ENCODE results near the gene SLC48A1. TPM values are rescaled to one million over a fixed set of nuclear protein-coding genes. Genes with fewer than 3 reads are reported as not detected.

The SLC48A1 gene
- total RNA-seq, 1 donor from 2014 or later: 5.8 TPM

- intact Hi-C loops (cut with micrococcal nuclease): no loop called here
These were observed 16.9 kb downstream of the SLC48A1 start for GRCh38 chr12:47789712-47790489.

GRCh38 chr12:47790676-47791350 is 17.8 kb downstream of the SLC48A1 start:
- intact Hi-C loops (cut with micrococcal nuclease): no loop called here

DNA sequence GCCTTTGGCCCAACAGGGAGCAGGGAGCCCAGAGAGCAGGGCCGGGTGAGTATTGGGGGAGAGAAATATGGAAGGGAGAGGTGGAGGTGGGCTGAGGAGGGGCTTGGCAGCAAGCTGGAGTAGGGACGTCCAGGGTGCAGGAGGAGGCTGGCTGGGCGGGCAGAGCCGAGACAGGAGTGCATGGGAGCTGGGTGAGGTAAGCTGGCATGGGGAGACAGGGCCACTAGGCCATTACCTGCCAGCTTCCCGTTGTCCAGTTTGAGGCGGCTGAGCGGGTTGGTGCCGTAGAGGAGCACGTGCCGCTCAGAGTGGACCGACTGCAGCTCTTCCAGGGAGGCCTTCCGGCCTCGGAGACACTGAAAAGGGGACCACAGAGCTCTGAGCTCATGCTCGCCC is 18.3 kb downstream of the SLC48A1 start:
- intact Hi-C loops (cut with micrococcal nuclease): no loop called here

- intact Hi-C loops (cut with micrococcal nuclease): no loop called here
These were observed 18.8 kb downstream of the SLC48A1 start for GRCh38 chr12:47791874-47792273.

GRCh38 chr12:47793015-47793681 is 20.1 kb downstream of the SLC48A1 start:
- intact Hi-C loops (cut with micrococcal nuclease): no loop called here

DNA sequence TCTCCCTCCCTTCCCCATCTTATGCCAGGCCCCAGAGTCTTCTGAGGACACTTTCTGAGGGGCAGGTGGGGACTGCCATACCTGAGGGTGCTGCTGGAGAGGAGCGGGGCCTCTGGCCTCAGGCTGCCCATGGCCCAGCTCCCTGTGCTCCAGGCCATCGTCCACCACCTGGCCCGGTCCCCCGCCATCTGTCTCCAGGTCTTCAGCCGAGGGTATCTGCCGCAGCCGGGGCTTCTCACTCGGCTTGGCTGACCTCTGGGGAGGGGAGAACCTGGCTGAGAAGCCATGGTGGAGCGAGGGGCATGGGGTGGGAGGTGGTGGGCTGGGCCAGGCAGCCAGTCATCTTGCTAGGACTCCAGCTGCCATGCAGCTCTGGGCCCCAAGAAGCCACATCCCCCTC is 21.6 kb downstream of the SLC48A1 start:
- intact Hi-C loops (cut with micrococcal nuclease): no loop called here

GRCh38 chr12:47795121-47795813 is 22.2 kb downstream of the SLC48A1 start:
- intact Hi-C loops (cut with micrococcal nuclease): no loop called here

- intact Hi-C loops (cut with micrococcal nuclease): no loop called here
These were observed 22.9 kb downstream of the SLC48A1 start for GRCh38 chr12:47795814-47796411.

- intact Hi-C loops (cut with micrococcal nuclease): loop anchor here (1.0 kb wide), 1 partner anchor 40 kb away; no protein-coding TSS in a partner anchor
These were observed 24.4 kb downstream of the SLC48A1 start for GRCh38 chr12:47797441-47797840.

GRCh38 chr12:47798382-47798948 is 25.4 kb downstream of the SLC48A1 start:
- intact Hi-C loops (cut with micrococcal nuclease): no loop called here

DNA sequence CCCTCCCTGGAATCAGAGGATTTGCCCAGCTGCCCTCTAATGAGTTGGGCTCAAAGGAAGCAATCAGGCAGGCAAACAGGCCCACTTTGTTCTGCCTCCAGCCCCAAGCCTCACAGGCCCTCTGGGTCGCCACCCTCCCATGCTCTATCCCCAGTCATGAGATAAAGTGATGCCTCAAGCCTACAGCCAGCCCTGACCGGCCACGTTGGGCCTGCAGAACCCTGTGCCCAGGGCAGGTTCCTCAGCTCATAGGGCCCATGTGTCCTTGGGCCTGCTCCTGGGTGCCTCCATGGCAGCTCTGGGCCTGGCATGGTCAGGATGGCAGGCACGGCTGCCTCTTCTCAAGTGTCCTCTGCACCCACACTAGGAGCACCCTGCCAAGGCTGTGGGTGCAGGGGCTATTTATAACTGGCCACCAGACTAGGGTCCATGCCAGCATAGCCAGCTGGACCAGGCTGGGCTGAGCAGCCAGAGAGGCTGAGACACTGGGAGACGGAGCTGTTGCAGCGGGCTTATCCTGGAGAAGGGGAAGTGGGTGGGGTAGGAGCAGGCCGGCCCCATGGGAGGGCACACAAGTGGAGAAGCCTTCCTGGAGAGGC is 26.4 kb downstream of the SLC48A1 start:
- intact Hi-C loops (cut with micrococcal nuclease): no loop called here

- intact Hi-C loops (cut with micrococcal nuclease): no loop called here
These were observed 27.5 kb downstream of the SLC48A1 start for GRCh38 chr12:47800582-47800981.

DNA sequence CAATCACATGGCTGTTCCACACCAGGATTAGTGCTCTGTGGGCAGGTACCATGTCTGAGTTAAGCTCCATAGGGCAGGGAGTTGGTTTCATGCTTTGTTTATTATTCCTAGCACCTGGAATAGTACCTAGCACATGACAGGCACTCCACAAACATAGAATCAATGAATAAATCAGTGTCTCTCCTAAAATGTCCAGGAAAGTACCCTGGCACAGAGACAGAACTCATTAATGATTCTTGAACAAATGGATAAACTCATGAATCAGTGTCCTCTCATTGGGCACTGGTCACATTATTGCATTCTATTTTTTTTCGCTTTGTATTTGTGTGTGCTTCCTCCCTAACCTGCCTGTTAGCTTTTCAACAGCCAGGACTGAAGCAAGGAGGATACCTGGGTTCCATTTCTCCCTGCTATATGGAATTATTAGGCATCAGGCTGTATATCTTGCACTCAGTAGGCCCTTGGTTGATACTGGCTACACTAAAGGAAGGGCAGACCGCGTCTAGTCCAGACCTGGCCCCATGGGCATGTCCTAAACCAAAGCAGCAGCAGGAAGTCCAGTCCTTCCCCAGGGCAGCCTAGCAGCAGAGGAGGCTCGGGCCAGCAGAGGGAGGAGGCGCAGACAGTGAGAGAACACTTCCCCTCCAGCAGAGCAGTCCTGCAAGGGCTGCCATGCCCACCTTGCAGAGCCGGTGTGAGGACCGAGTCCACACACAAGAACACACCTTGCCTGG is 28.3 kb downstream of the SLC48A1 start:
- intact Hi-C loops (cut with micrococcal nuclease): no loop called here

DNA sequence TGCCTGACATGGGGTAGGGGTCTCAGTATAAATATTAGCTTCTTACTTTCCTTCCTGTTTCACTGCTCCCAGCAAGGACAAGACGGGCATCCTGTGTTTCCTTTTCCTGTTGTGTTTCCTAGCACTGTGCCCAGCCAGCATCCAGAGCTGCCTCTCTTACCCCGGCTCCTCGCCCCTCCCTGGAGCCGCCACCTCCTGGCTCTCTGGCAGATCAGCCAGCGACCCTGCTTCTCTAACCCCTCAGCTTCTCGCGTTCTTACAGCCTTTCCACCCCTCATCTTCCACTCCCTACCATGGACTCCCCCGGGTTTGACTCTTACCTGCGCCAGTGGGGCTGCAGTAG is 28.8 kb downstream of the SLC48A1 start:
- intact Hi-C loops (cut with micrococcal nuclease): no loop called here

- intact Hi-C loops (cut with micrococcal nuclease): no loop called here
These were observed 29.3 kb downstream of the SLC48A1 start for GRCh38 chr12:47802312-47802711.

- intact Hi-C loops (cut with micrococcal nuclease): no loop called here
These were observed 30.3 kb downstream of the SLC48A1 start for GRCh38 chr12:47803191-47803875.

DNA sequence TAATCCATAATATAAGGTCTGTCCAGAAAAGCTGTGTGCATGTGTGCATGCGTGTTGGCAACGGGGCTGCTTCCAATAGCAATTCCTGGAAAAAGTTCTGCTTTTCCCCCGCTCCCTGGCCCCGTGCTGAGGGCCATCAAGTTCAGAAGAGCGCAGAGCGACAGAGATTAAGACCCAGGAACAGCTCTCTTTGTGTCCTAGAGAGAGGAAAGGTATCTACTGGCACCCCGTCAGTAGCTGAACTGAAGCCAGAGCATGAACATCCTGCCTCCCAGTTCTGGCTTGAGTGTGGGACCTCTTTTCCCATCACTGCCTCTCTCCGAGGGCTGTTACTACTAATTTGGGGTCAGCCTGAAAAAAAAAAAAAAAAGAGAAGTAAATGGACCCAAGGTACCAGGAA is 31.1 kb downstream of the SLC48A1 start:
- intact Hi-C loops (cut with micrococcal nuclease): no loop called here

GRCh38 chr12:47805417-47805816 is 32.4 kb downstream of the SLC48A1 start:
- intact Hi-C loops (cut with micrococcal nuclease): no loop called here

DNA sequence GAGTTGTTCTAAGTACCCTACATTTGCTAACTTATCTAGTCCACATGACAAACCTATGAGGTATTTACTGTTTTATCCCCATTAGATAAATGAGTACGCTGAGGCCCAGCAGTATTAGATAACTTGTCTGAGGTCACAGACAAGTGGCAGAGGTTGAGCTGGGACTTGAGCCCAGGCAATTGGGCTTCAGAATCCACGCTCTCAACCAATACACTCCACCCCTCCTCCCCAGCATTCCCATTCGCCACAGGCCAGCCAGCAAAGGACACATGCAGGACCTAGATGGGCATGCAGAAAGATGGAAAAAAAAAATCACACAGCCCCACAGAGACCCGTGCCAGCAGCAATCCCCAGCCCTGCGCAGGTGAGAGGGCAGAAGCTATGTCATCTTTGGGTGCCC is 34.3 kb downstream of the SLC48A1 start:
- intact Hi-C loops (cut with micrococcal nuclease): no loop called here

All from T-helper 2 cell treated with Interferon-gamma antibody and Interleukin-4, amounts not matched to agents 100 ng/mL and 5 ng/mL, for 36 hours (primary cell).